ENCODE measurements around the gene HM13. TPM values are rescaled to one million over a fixed set of nuclear protein-coding genes. Genes with fewer than 3 reads are reported as not detected.
"Not testable (repeated sequence)": the region's sequence is repeated elsewhere in the genome, so short reads cannot be mapped to it uniquely, and the experiment has no call there.

HM13 gene
- total and polyA plus RNA-seq, 2 of the 13 experiments (the other 11 are each of a cell fraction or from before 2014, with no cell fraction given): 118 to 243 TPM

GRCh38 chr20:31502884-31503673 is 11.2 kb upstream of the HM13 start (continued):
- TF ChIP-seq, protein P1, sequence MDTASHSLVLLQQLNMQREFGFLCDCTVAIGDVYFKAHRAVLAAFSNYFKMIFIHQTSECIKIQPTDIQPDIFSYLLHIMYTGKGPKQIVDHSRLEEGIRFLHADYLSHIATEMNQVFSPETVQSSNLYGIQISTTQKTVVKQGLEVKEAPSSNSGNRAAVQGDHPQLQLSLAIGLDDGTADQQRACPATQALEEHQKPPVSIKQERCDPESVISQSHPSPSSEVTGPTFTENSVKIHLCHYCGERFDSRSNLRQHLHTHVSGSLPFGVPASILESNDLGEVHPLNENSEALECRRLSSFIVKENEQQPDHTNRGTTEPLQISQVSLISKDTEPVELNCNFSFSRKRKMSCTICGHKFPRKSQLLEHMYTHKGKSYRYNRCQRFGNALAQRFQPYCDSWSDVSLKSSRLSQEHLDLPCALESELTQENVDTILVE (CRISPR knock-in tag; IDR thresholded peaks at IDR 0.05): peak; percentile 65; the same call in 1 of the 2 replicates
- not testable (repeated sequence) for TF ChIP-seq FOXP1 (IDR thresholded peaks at IDR 0.05)
- 0 out of 2 replicates have a peak, but pooled peaks have one; percentile 9 for TF ChIP-seq FOXP1 (CRISPR knock-in tag; IDR thresholded peaks at IDR 0.05)
- TF ChIP-seq, protein P2, sequence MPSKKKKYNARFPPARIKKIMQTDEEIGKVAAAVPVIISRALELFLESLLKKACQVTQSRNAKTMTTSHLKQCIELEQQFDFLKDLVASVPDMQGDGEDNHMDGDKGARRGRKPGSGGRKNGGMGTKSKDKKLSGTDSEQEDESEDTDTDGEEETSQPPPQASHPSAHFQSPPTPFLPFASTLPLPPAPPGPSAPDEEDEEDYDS (CRISPR knock-in tag; IDR thresholded peaks at IDR 0.05): 0 out of 2 replicates have a peak, but pooled peaks have one; percentile 57
- peak; percentile 82; the same call in 1 of the 2 replicates for TF ChIP-seq KDM4B (CRISPR knock-in tag; IDR thresholded peaks at IDR 0.05)
- peak; percentile 73; the same call in 1 of the 2 replicates for TF ChIP-seq ZBTB42 (CRISPR knock-in tag; IDR thresholded peaks at IDR 0.05)
- TF ChIP-seq TEAD3 (CRISPR knock-in tag; optimal IDR thresholded peaks at IDR 0.05; ENCODE audit: borderline replicate concordance): peak; percentile 71
- peak in 1 of 2 experiments; percentile 73; a peak in 1 of 4 replicates for TF ChIP-seq KLF16 (CRISPR knock-in tag; IDR thresholded peaks at IDR 0.05)
- TF ChIP-seq ADNP (CRISPR knock-in tag; IDR thresholded peaks at IDR 0.05): peak; percentile 95
- TF ChIP-seq NRL (CRISPR knock-in tag; IDR thresholded peaks at IDR 0.05; ENCODE audit: borderline replicate concordance): peak; percentile 66
- 0 out of 2 replicates have a peak, but pooled peaks have one; percentile 57 for TF ChIP-seq ZIK1 (CRISPR knock-in tag; IDR thresholded peaks at IDR 0.05; ENCODE audit: borderline replicate concordance, low read depth)
- TF ChIP-seq ZNF891 (CRISPR knock-in tag; IDR thresholded peaks at IDR 0.05): peak; percentile 89; the same call in 1 of the 2 replicates
- TF ChIP-seq, protein P3, sequence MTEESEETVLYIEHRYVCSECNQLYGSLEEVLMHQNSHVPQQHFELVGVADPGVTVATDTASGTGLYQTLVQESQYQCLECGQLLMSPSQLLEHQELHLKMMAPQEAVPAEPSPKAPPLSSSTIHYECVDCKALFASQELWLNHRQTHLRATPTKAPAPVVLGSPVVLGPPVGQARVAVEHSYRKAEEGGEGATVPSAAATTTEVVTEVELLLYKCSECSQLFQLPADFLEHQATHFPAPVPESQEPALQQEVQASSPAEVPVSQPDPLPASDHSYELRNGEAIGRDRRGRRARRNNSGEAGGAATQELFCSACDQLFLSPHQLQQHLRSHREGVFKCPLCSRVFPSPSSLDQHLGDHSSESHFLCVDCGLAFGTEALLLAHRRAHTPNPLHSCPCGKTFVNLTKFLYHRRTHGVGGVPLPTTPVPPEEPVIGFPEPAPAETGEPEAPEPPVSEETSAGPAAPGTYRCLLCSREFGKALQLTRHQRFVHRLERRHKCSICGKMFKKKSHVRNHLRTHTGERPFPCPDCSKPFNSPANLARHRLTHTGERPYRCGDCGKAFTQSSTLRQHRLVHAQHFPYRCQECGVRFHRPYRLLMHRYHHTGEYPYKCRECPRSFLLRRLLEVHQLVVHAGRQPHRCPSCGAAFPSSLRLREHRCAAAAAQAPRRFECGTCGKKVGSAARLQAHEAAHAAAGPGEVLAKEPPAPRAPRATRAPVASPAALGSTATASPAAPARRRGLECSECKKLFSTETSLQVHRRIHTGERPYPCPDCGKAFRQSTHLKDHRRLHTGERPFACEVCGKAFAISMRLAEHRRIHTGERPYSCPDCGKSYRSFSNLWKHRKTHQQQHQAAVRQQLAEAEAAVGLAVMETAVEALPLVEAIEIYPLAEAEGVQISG (CRISPR knock-in tag; IDR thresholded peaks at IDR 0.05): peak; percentile 57
- peak; percentile 92; the same call in 1 of the 2 replicates for TF ChIP-seq ZNF580 (CRISPR knock-in tag; IDR thresholded peaks at IDR 0.05; ENCODE audit: borderline replicate concordance, low read depth)
- peak; percentile 32; the same call in 1 of the 2 replicates for TF ChIP-seq KDM5B (CRISPR knock-in tag; IDR thresholded peaks at IDR 0.05; ENCODE audit: borderline replicate concordance)
- TF ChIP-seq THRA (CRISPR knock-in tag; IDR thresholded peaks at IDR 0.05; ENCODE audit: borderline replicate concordance): peak; percentile 56; the same call in 1 of the 2 replicates
- TF ChIP-seq, protein P4, sequence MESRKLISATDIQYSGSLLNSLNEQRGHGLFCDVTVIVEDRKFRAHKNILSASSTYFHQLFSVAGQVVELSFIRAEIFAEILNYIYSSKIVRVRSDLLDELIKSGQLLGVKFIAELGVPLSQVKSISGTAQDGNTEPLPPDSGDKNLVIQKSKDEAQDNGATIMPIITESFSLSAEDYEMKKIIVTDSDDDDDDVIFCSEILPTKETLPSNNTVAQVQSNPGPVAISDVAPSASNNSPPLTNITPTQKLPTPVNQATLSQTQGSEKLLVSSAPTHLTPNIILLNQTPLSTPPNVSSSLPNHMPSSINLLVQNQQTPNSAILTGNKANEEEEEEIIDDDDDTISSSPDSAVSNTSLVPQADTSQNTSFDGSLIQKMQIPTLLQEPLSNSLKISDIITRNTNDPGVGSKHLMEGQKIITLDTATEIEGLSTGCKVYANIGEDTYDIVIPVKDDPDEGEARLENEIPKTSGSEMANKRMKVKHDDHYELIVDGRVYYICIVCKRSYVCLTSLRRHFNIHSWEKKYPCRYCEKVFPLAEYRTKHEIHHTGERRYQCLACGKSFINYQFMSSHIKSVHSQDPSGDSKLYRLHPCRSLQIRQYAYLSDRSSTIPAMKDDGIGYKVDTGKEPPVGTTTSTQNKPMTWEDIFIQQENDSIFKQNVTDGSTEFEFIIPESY (CRISPR knock-in tag; IDR thresholded peaks at IDR 0.05): peak; percentile 52; the same call in 1 of the 2 replicates
- peak; percentile 50; the same call in 1 of the 2 replicates for TF ChIP-seq BORCS8-MEF2B (CRISPR knock-in tag; IDR thresholded peaks at IDR 0.05)
- peak; percentile 89 for TF ChIP-seq ZNF362 (CRISPR knock-in tag; IDR thresholded peaks at IDR 0.05; ENCODE audit: borderline replicate concordance)

Data from HepG2 (cell line).